Spleen (tissue), 11 donors: ENCODE data around the gene SOD2. TPM values are rescaled to one million over a fixed set of nuclear protein-coding genes. Genes with fewer than 3 reads are reported as not detected.

Source experiments
- DNase-seq: peaks from one replicate; pipeline ENCODE4 v3.0.0-alpha.2; 2020
- H3K27ac ChIP-seq, 8 donors: fragments of 200-600 bp; sonication (generic) in 7 of 8; 1 replicate in 4 of 8; 2 replicates in 4 of 8; pipeline versions ENCODE4 v1.5.0 to v1.8.0; 2016 to 2021; ENCODE audit warnings: inconsistent platforms in 4 of 8, mild to moderate bottlenecking in 4 of 8, moderate library complexity in 1 of 8
- H3K27me3 ChIP-seq, 7 donors: fragments of 200-600 bp; sonication (generic) in 6 of 7; replicated peaks in 1 of 7; 1 replicate in 4 of 7; 2 replicates in 3 of 7; pipeline versions ENCODE4 v1.5.0 to v1.8.0; 2016 to 2021; ENCODE audit warnings: inconsistent platforms in 3 of 7, mild to moderate bottlenecking in 1 of 7
- H3K36me3 ChIP-seq, 6 donors: fragments of 200-600 bp; sonication (generic) in 5 of 6; 1 replicate in 4 of 6; 2 replicates in 2 of 6; pipeline versions ENCODE4 v1.5.0 to v1.8.0; 2016 to 2021; ENCODE audit warnings: inconsistent platforms in 2 of 6
- H3K4me1 ChIP-seq, 6 donors: fragments of 200-600 bp; sonication (generic) in 5 of 6; 1 replicate in 3 of 6; 2 replicates in 3 of 6; pipeline versions ENCODE4 v1.5.0 to v1.8.0; 2016 to 2021; ENCODE audit warnings: inconsistent platforms in 3 of 6
- H3K4me3 ChIP-seq, 8 donors: fragments of 200-600 bp; sonication (generic) in 7 of 8; 1 replicate in 4 of 8; 2 replicates in 4 of 8; pipeline versions ENCODE4 v1.5.0 to v1.8.0; 2016 to 2021; ENCODE audit warnings: inconsistent platforms in 4 of 8, mild to moderate bottlenecking in 4 of 8, moderate library complexity in 2 of 8
- H3K9me3 ChIP-seq, 8 donors: fragments of 200-600 bp; sonication (generic) in 7 of 8; 1 replicate in 4 of 8; 2 replicates in 4 of 8; pipeline versions ENCODE4 v1.5.0 to v1.8.0; 2016 to 2021; ENCODE audit warnings: inconsistent platforms in 4 of 8
- CTCF ChIP-seq, 11 experiments: fragments of 200-600 bp in 7 of 11; fragments of 450-650 bp in 4 of 11; sonication (generic) in 4 of 11; IDR thresholded peaks in 8 of 11; conservative IDR thresholded peaks in 3 of 11; 1 replicate in 7 of 11; 2 replicates in 4 of 11; pipeline versions ENCODE4 v1.4.0 to v1.8.0; 2016 to 2021; ENCODE audit warnings: antibody characterized with exemption in 11 of 11, inconsistent platforms in 4 of 11, mild to moderate bottlenecking in 1 of 11
- POLR2A ChIP-seq, 3 donors: fragments of 450-650 bp; IDR thresholded peaks; one replicate each; pipeline ENCODE4 v1.5.1; 2017; ENCODE audit warnings: antibody characterized with exemption in 3 of 3, mild to moderate bottlenecking in 1 of 3
- POLR2AphosphoS5 ChIP-seq, 3 donors: sonication (generic); formaldehyde crosslinking; IDR thresholded peaks; one replicate each; pipeline ENCODE4 v1.5.1; 2017; ENCODE audit warnings: antibody characterized with exemption in 3 of 3
- WGBS, 5 donors: extraction: QIAGEN DNeasy Blood & Tissue Kit in 3 of 5; methylation state at CpG; one replicate each; pipeline versions ENCODE4 v1.1.5 to v1.1.7; 2013 to 2018; 5-methylcytosine and 5-hydroxymethylcytosine counted together
- intact Hi-C: fragments of 100-400 bp; cut with DNase I; formaldehyde crosslinking; loops from one replicate; pipeline ENCODE4 v1.15.0; 2023; ENCODE audit warnings: low total_unique reads
- polyA plus RNA-seq, 3 donors: library from polyadenylated mRNA; stranded (reverse); fragments of 200-250 nt; gene quantifications; one replicate each; pipeline ENCODE4 v1.2.1, GENCODE V29; 2013
- total RNA-seq, 7 donors: library from RNA; depleted of rRNA in 3 of 7; stranded (reverse); fragments of >200 nt in 3 of 7; fragmentation: NEBNext Ultra II Directional in 4 of 7; extraction: Animal tissue kit (Norgen Biotek cat#: 25700) in 4 of 7; gene quantifications; one replicate each; pipeline versions ENCODE4 v1.1.0 to v1.2.1, GENCODE V29; 2016 to 2021
- donor health status: healthy with polysubstance abuse.
- donor health status: DM: no; HTN: no; CAD: no; lungs with moderate emphysema.
- donor health status: DM: no; HTN: no; CAD: no.
- donor health status: Bipolar disorder and iron deficiency.
- donor health status: healthy.
- donor health status: DM: no; HTN: no; CAD: no.
- donor health status: DM: yes; HTN: yes; CAD: no.

The SOD2 gene
- total and polyA plus RNA-seq, 10 donors: 60.3 to 463 (median 249) TPM

- no peak for DNase-seq
- Histone ChIP-seq H3K4me3 (no peak overlapping the region), H3K36me3 (no peaks in the 10 kb centered on the region), H3K4me1 (no peaks in the 10 kb centered on the region), H3K27ac (no peak overlapping the region), H3K27me3 (no peaks in the 10 kb centered on the region), H3K9me3 (no peaks in the 10 kb centered on the region)
- 93 to 97% (median 94%) methylated on average over 8 of the region's 8 CpGs for WGBS, 5 donors
- TF ChIP-seq CTCF (IDR thresholded peaks at IDR 0.05 in 8 of 11, conservative IDR thresholded peaks at IDR 0.05 in 3 of 11) (no peak), POLR2AphosphoS5 (IDR thresholded peaks at IDR 0.05) (no peak), POLR2A (IDR thresholded peaks at IDR 0.05) (no peak)
- intact Hi-C loops: loop anchor here (5.0 kb wide), 1 partner anchor 473 kb away; no protein-coding TSS in a partner anchor
These were observed 42.7 kb downstream of the SOD2 start for GRCh38 chr6:159650314-159650713.

GRCh38 chr6:159649441-159649840 lies 43.6 kb downstream of the SOD2 start:
- Histone ChIP-seq H3K27me3 (no peaks in the 10 kb centered on the region), H3K4me3 (no peak overlapping the region), H3K27ac (no peak overlapping the region), H3K9me3 (no peaks in the 10 kb centered on the region), H3K4me1 (no peaks in the 10 kb centered on the region), H3K36me3 (no peaks in the 10 kb centered on the region)
- DNase-seq: no peak
- intact Hi-C loops: no loop called here
- WGBS, 5 donors: 91 to 94% (median 93%) methylated on average over 7 of the region's 7 CpGs
- no peak for TF ChIP-seq CTCF (IDR thresholded peaks at IDR 0.05 in 8 of 11, conservative IDR thresholded peaks at IDR 0.05 in 3 of 11)
- TF ChIP-seq POLR2AphosphoS5 (IDR thresholded peaks at IDR 0.05): no peak
- no peak for TF ChIP-seq POLR2A (IDR thresholded peaks at IDR 0.05)

GRCh38 chr6:159646733-159647132 lies 46.3 kb downstream of the SOD2 start:
- Histone ChIP-seq H3K9me3 (no peaks in the 10 kb centered on the region), H3K27ac (no peak overlapping the region), H3K4me1 (no peaks in the 10 kb centered on the region), H3K36me3 (no peaks in the 10 kb centered on the region), H3K4me3 (no peak overlapping the region), H3K27me3 (no peaks in the 10 kb centered on the region)
- no peak for DNase-seq
- 69 to 83% (median 74%) methylated on average over 2 of the region's 2 CpGs for WGBS, 5 donors
- intact Hi-C loops: no loop called here
- TF ChIP-seq POLR2A (IDR thresholded peaks at IDR 0.05) (no peak), CTCF (IDR thresholded peaks at IDR 0.05 in 8 of 11, conservative IDR thresholded peaks at IDR 0.05 in 3 of 11) (no peak), POLR2AphosphoS5 (IDR thresholded peaks at IDR 0.05) (no peak)

- WGBS, 5 donors: 92 to 100% (median 95%) methylated on average over 1 of the region's 1 CpG
- Histone ChIP-seq H3K36me3 (no peaks in the 10 kb centered on the region), H3K27me3 (no peaks in the 10 kb centered on the region), H3K4me3 (no peak overlapping the region), H3K27ac (no peak overlapping the region), H3K9me3 (peaks cover 0 to 5% (median 0%) of the 10 kb centered on the region in 8 donors), H3K4me1 (no peaks in the 10 kb centered on the region)
- DNase-seq: no peak
- TF ChIP-seq POLR2AphosphoS5 (IDR thresholded peaks at IDR 0.05): no peak
- TF ChIP-seq POLR2A (IDR thresholded peaks at IDR 0.05): no peak
- TF ChIP-seq CTCF (IDR thresholded peaks at IDR 0.05 in 8 of 11, conservative IDR thresholded peaks at IDR 0.05 in 3 of 11): no peak
- intact Hi-C loops: no loop called here
These were observed 46.9 kb downstream of the SOD2 start for GRCh38 chr6:159646116-159646515.
